MM.1S (cell line): ENCODE data around the gene SEPTIN7.

Experiments
- DNase-seq: peaks from one replicate; pipeline ENCODE4 v3.0.0-alpha.2; 2015
- H2AFZ ChIP-seq: fragments of 300-600 bp; sonication (generic); 2 replicates; pipeline ENCODE4 v1.6.0; 2016; ENCODE audit warnings: antibody characterized with exemption, low read length
- H3F3A ChIP-seq: fragments of 300-600 bp; sonication (generic); 2 replicates; pipeline ENCODE4 v1.6.1; 2016; ENCODE audit warnings: mild to moderate bottlenecking, antibody characterized with exemption, low read length, moderate library complexity, mixed read lengths; ENCODE audit not compliant: insufficient read depth
- H3K27ac ChIP-seq: fragments of 300-600 bp; sonication (generic); 2 replicates; pipeline ENCODE4 v1.5.1; 2016; ENCODE audit warnings: mild to moderate bottlenecking, low read length
- H3K27me3 ChIP-seq: fragments of 300-600 bp; sonication (generic); replicated peaks from 2 replicates; pipeline ENCODE4 v1.6.0; 2016; ENCODE audit warnings: low read length; ENCODE audit not compliant: insufficient read depth
- H3K36me3 ChIP-seq: fragments of 300-600 bp; sonication (generic); replicated peaks from 2 replicates; pipeline ENCODE4 v1.6.1; 2016; ENCODE audit warnings: mild to moderate bottlenecking, low read length, mixed read lengths; ENCODE audit not compliant: insufficient read depth
- H3K4me1 ChIP-seq: fragments of 300-600 bp; sonication (generic); 2 replicates; pipeline ENCODE4 v1.6.1; 2016; ENCODE audit warnings: low read length, mixed read lengths
- H3K4me2 ChIP-seq: fragments of 300-600 bp; sonication (generic); 2 replicates; pipeline ENCODE4 v1.6.0; 2016; ENCODE audit warnings: low read depth, low read length
- H3K4me3 ChIP-seq: fragments of 300-600 bp; sonication (generic); 2 replicates; pipeline ENCODE4 v1.5.1; 2016; ENCODE audit warnings: low read length, mixed read lengths
- H3K79me2 ChIP-seq: fragments of 300-600 bp; sonication (generic); 2 replicates; pipeline ENCODE4 v1.6.1; 2016; ENCODE audit warnings: mixed run types, low read length, mixed read lengths
- H3K9ac ChIP-seq: fragments of 300-600 bp; sonication (generic); 2 replicates; pipeline ENCODE4 v1.6.1; 2016; ENCODE audit warnings: low read length, mixed read lengths
- H3K9me2 ChIP-seq: fragments of 300-600 bp; sonication (generic); replicated peaks from 2 replicates; pipeline ENCODE4 v1.6.1; 2016; ENCODE audit warnings: mild to moderate bottlenecking, low read length, mixed read lengths; ENCODE audit not compliant: insufficient read depth
- H3K9me3 ChIP-seq: fragments of 300-600 bp; sonication (generic); replicated peaks from 2 replicates; pipeline ENCODE4 v1.6.1; 2016; ENCODE audit warnings: mild to moderate bottlenecking, low read length, mixed read lengths; ENCODE audit not compliant: insufficient read depth
- H4K20me1 ChIP-seq: fragments of 300-600 bp; sonication (generic); 2 replicates; pipeline ENCODE4 v1.6.1; 2016; ENCODE audit warnings: mild to moderate bottlenecking, low read length, moderate library complexity, mixed read lengths; ENCODE audit not compliant: insufficient read depth
- EZH2 ChIP-seq: fragments of 300-600 bp; sonication (generic); optimal IDR thresholded peaks from 2 replicates; pipeline ENCODE3; 2017; ENCODE audit warnings: low read depth, mild to moderate bottlenecking, antibody characterized with exemption, low read length, mixed read lengths
- EZH2phosphoT487 ChIP-seq: fragments of 300-600 bp; sonication (generic); IDR thresholded peaks from 2 replicates; pipeline ENCODE4 v1.6.1; 2018; ENCODE audit warnings: antibody characterized with exemption, low read length
- TF ChIP-seq, protein P1 (sequence below): fragments of 300-600 bp; sonication (generic); IDR thresholded peaks from 2 replicates; pipeline ENCODE4 v1.5.1; 2016; ENCODE audit warnings: antibody characterized with exemption, low read length, mixed read lengths

The SEPTIN7 gene

DNA sequence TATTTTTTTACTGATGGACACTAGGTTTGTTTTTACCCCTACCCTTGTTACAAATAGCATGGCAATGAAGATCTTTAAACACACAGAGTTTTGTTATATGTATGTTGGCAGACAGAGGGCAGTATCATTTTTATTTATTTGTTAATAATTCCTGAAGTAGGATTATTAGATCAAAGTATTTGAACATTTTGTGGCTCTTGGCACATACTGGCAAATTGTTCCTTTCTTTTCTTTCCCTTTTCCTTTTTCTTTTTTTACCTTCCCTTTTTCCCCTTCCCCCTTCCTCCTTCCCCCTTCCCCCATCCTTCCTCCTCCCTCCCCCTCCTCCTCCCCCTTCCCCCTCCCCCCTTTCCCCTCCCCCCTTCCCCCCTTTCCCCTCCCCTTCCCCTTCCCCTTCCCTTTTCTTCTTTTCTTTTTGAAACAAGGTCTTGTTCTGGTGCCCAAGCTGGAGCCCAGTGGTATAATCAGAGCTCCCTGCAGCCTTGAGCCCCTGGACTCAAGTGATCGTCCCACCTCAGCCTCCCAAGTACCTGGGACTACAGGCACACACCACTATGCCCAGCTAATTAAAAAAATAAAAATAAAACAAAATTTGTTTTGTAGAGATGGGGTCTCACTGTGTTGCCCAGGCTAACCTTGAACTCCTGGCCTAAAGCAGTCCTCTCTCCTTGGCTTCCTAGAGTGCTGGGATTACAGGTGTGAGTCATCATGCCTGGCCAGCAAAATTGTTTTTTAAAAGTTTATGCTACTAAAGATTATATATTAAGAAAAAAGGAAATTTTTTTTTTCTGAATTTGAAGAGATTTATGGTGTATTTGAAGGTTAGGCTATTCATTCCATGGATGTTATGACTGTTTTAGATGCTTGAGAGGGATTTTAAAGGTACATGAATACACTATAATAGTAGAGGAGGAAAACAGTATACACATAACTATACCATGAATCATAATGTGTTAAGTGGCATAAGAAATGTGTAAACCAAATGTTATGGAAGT lies 39.3 kb downstream of the SEPTIN7 start:
- H3K4me3 ChIP-seq = no peak overlapping the region
- H3K27ac ChIP-seq = no peak overlapping the region
- H4K20me1 ChIP-seq = peaks cover 7% of the 10 kb centered on the region; the same call in 1 of the 2 replicates
- no peaks in the 10 kb centered on the region for H3K9me3 ChIP-seq
- no peak overlapping the region for H2AFZ ChIP-seq
- H3K4me2 ChIP-seq = no peak overlapping the region
- peaks cover 93% of the 10 kb centered on the region for H3K79me2 ChIP-seq
- no peaks in the 10 kb centered on the region for H3K27me3 ChIP-seq
- H3K9ac ChIP-seq = no peak overlapping the region
- H3K36me3 ChIP-seq = peaks cover 3% of the 10 kb centered on the region; the same call in 1 of the 2 replicates
- no peak for DNase-seq
- H3F3A ChIP-seq = no peaks in the 10 kb centered on the region; the same call in 1 of the 2 replicates
- H3K9me2 ChIP-seq = no peaks in the 10 kb centered on the region
- no peaks in the 10 kb centered on the region for H3K4me1 ChIP-seq
- TF ChIP-seq EZH2 = no peak
- TF ChIP-seq EZH2phosphoT487 = no peak
- TF ChIP-seq, protein P1, sequence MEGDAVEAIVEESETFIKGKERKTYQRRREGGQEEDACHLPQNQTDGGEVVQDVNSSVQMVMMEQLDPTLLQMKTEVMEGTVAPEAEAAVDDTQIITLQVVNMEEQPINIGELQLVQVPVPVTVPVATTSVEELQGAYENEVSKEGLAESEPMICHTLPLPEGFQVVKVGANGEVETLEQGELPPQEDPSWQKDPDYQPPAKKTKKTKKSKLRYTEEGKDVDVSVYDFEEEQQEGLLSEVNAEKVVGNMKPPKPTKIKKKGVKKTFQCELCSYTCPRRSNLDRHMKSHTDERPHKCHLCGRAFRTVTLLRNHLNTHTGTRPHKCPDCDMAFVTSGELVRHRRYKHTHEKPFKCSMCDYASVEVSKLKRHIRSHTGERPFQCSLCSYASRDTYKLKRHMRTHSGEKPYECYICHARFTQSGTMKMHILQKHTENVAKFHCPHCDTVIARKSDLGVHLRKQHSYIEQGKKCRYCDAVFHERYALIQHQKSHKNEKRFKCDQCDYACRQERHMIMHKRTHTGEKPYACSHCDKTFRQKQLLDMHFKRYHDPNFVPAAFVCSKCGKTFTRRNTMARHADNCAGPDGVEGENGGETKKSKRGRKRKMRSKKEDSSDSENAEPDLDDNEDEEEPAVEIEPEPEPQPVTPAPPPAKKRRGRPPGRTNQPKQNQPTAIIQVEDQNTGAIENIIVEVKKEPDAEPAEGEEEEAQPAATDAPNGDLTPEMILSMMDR = no peak

GRCh38 chr7:35846816-35847412 lies 46.1 kb downstream of the SEPTIN7 start:
- Histone ChIP-seq H3K4me3 (no peak overlapping the region), H3K4me1 (no peaks in the 10 kb centered on the region), H3K9ac (no peak overlapping the region), H4K20me1 (no peaks in the 10 kb centered on the region), H3K4me2 (no peak overlapping the region), H3F3A (no peaks in the 10 kb centered on the region), H3K36me3 (no peaks in the 10 kb centered on the region; the same call in 1 of the 2 replicates), H3K9me2 (no peaks in the 10 kb centered on the region), H3K27me3 (no peaks in the 10 kb centered on the region), H3K9me3 (no peaks in the 10 kb centered on the region), H3K27ac (no peak overlapping the region), H2AFZ (no peak overlapping the region), H3K79me2 (peaks cover 95% of the 10 kb centered on the region)
- TF ChIP-seq EZH2phosphoT487 (no peak), EZH2 (no peak)
- TF ChIP-seq, protein P1 = no peak
- no peak for DNase-seq

- Histone ChIP-seq H3K4me3 (no peak overlapping the region), H3K4me2 (no peak overlapping the region), H3K9me2 (no peaks in the 10 kb centered on the region), H2AFZ (no peak overlapping the region), H4K20me1 (no peaks in the 10 kb centered on the region; the same call in 1 of the 2 replicates), H3F3A (no peaks in the 10 kb centered on the region), H3K79me2 (peaks cover 96% of the 10 kb centered on the region), H3K9ac (no peak overlapping the region), H3K27ac (no peak overlapping the region), H3K27me3 (no peaks in the 10 kb centered on the region), H3K36me3 (no peaks in the 10 kb centered on the region; the same call in 1 of the 2 replicates), H3K9me3 (no peaks in the 10 kb centered on the region), H3K4me1 (no peaks in the 10 kb centered on the region)
- no peak for DNase-seq
- no peak for TF ChIP-seq EZH2
- TF ChIP-seq, protein P1 = no peak
- no peak for TF ChIP-seq EZH2phosphoT487
These were observed 47.9 kb downstream of the SEPTIN7 start for GRCh38 chr7:35848725-35849124.
